Osteocyte (in vitro differentiated cells): ENCODE data around the gene ALDH7A1. TPM values are rescaled to one million over a fixed set of nuclear protein-coding genes. Genes with fewer than 3 reads are reported as not detected.
A peak's percentile ranks its signal among the peaks of the same experiment; 100 is the strongest.

Experiments used
- DNase-seq: peaks from one replicate; pipeline ENCODE4 v3.0.0; 2021; ENCODE audit warnings: mixed read lengths; ENCODE audit not compliant: unreplicated experiment; ENCODE audit errors: extremely low spot score
- H3K27ac Mint-ChIP-seq: one replicate; pipeline ENCODE4 v1.8.0; 2021; ENCODE audit warnings: mild to moderate bottlenecking, mixed read lengths; ENCODE audit not compliant: unreplicated experiment
- H3K27me3 Mint-ChIP-seq: one replicate; pipeline ENCODE4 v1.8.0; 2021; ENCODE audit warnings: mixed read lengths; ENCODE audit not compliant: unreplicated experiment
- H3K36me3 Mint-ChIP-seq: one replicate; pipeline ENCODE4 v1.8.0; 2021; ENCODE audit warnings: mixed read lengths; ENCODE audit not compliant: unreplicated experiment
- H3K4me1 Mint-ChIP-seq: one replicate; pipeline ENCODE4 v1.8.0; 2021; ENCODE audit warnings: mixed read lengths; ENCODE audit not compliant: unreplicated experiment
- H3K4me3 Mint-ChIP-seq: one replicate; pipeline ENCODE4 v1.8.0; 2021; ENCODE audit warnings: mild to moderate bottlenecking, moderate library complexity, mixed read lengths; ENCODE audit not compliant: unreplicated experiment
- H3K9me3 Mint-ChIP-seq: one replicate; pipeline ENCODE4 v1.8.0; 2021; ENCODE audit warnings: mixed read lengths; ENCODE audit not compliant: unreplicated experiment
- total RNA-seq: library from RNA; stranded (reverse); gene quantifications from 2 replicates; pipeline ENCODE4 v1.2.1, GENCODE V29; 2021
- TF ChIP-seq, protein P1 (sequence below): fragments of 200-600 bp; sonication (generic); IDR thresholded peaks from 2 replicates; pipeline ENCODE4 v1.5.0; 2021; ENCODE audit warnings: antibody characterized with exemption, mild to moderate bottlenecking, moderate library complexity

The ALDH7A1 gene
- total RNA-seq, 1 donor from 2014 or later: 117 TPM

DNA sequence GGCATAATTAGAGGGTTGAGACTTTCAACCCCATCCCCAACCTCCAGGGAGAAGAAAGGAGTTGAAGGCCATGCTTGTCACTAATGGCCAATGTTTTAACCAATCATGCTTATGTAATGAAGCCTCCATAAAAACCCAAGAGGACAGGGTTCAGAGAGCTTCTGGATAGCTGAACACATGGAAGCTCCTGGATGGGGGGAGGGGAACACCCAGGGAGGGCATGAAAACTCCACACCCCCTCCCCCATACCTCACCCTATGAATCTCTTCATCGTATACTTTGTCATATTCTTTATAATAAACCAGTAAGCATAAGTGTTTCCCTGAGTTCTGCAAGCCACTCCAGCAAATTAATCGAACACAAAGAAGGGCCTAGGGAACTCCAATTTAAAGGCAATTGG is 81.7 kb downstream of the ALDH7A1 start:
- Mint-ChIP-seq H3K4me3 (no peak overlapping the region), H3K9me3 (no peaks in the 10 kb centered on the region), H3K4me1 (peaks cover 63% of the 10 kb centered on the region), H3K27ac (peak overlapping the region; percentile 9), H3K36me3 (no peaks in the 10 kb centered on the region), H3K27me3 (no peaks in the 10 kb centered on the region)
- TF ChIP-seq, protein P1, sequence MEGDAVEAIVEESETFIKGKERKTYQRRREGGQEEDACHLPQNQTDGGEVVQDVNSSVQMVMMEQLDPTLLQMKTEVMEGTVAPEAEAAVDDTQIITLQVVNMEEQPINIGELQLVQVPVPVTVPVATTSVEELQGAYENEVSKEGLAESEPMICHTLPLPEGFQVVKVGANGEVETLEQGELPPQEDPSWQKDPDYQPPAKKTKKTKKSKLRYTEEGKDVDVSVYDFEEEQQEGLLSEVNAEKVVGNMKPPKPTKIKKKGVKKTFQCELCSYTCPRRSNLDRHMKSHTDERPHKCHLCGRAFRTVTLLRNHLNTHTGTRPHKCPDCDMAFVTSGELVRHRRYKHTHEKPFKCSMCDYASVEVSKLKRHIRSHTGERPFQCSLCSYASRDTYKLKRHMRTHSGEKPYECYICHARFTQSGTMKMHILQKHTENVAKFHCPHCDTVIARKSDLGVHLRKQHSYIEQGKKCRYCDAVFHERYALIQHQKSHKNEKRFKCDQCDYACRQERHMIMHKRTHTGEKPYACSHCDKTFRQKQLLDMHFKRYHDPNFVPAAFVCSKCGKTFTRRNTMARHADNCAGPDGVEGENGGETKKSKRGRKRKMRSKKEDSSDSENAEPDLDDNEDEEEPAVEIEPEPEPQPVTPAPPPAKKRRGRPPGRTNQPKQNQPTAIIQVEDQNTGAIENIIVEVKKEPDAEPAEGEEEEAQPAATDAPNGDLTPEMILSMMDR: no peak
- no peak for DNase-seq

DNA sequence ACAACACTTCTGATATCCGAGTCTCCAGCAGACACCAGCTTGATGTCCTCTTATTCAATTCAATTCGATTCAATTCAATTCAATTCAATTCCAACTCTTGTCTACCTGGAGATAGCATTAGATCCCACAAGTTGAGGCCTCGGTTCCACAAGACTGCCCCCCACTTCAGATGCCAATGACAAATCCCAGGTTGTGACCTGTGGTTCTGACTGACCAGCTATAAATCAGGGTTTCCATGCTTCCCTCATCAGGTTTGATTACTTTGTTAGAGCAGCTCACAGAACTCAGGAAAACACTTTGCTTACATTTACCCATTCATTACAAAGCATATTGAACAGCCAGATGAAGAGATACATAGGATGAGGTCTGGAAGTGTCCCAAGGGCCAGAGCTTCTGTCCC is 82.6 kb downstream of the ALDH7A1 start:
- Mint-ChIP-seq H3K4me3 (no peak overlapping the region), H3K9me3 (no peaks in the 10 kb centered on the region), H3K27me3 (no peaks in the 10 kb centered on the region), H3K36me3 (no peaks in the 10 kb centered on the region), H3K27ac (no peak overlapping the region), H3K4me1 (peaks cover 63% of the 10 kb centered on the region)
- TF ChIP-seq, protein P1: no peak
- DNase-seq: peak; percentile 5

DNA sequence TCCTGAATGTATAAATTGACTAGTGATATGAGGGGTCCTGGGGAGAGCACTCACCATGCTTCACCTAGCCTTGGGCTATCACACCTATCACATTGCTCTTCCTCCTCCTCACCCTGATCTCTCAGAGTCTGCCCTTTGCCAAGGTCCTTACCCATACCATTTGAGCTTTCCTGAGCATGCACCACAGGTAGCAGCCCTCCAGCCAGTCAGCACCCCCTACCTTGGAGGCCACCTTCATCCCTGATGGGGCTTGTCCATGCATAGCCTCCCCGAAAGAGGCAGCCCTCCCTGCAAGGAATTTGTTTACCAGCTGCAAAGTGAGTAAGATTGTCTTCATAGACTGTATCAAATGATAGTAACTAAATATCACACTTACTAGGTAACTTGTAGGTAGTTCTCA is 83.1 kb downstream of the ALDH7A1 start:
- TF ChIP-seq, protein P1: no peak
- Mint-ChIP-seq H3K9me3 (no peaks in the 10 kb centered on the region), H3K27me3 (no peaks in the 10 kb centered on the region), H3K27ac (no peak overlapping the region), H3K4me1 (peaks cover 60% of the 10 kb centered on the region), H3K36me3 (no peaks in the 10 kb centered on the region), H3K4me3 (no peak overlapping the region)
- DNase-seq: peak; percentile 71

DNA sequence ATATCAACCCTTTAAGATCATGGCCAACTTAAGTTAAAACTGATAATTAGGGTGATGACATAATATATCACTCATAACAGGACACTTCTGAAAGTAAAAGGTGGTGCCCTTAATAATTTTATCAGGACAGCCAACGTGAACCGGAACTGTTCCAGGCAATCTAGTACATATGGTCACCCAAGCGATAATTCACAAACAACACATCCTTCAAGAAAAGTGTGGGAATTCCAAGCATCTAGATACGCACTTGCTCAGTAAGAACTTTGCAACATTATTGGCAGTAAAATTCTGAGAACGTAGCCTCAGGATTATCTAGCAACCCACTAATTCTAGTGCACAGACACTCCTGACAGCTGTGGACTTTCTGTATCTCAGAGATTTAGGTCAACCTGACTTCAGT is 85.7 kb downstream of the ALDH7A1 start:
- H3K4me1 Mint-ChIP-seq: peaks cover 39% of the 10 kb centered on the region
- TF ChIP-seq, protein P1: no peak
- no peaks in the 10 kb centered on the region for H3K36me3 Mint-ChIP-seq
- DNase-seq: no peak
- H3K27me3 Mint-ChIP-seq: no peaks in the 10 kb centered on the region
- no peaks in the 10 kb centered on the region for H3K9me3 Mint-ChIP-seq
- peak overlapping the region; percentile 83 for H3K27ac Mint-ChIP-seq
- H3K4me3 Mint-ChIP-seq: no peak overlapping the region

DNA sequence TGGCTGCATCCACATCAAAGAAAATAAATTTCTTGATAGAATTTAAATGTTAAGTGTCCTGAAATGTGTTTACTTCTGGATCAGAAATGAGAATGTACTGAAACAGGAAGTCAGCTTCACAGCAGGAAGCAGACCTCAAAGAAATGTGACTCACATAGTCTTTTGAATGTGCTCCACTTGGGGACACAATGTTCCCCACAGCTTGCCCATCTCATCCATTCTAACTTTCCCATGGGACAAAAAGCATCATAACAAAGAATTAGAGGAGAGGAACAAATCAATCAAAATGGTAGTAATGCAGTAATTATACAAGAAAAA is 86.1 kb downstream of the ALDH7A1 start:
- peak overlapping the region; percentile 83 for H3K27ac Mint-ChIP-seq
- DNase-seq: peak; percentile 30
- H3K4me3 Mint-ChIP-seq: no peak overlapping the region
- H3K27me3 Mint-ChIP-seq: no peaks in the 10 kb centered on the region
- peaks cover 40% of the 10 kb centered on the region for H3K4me1 Mint-ChIP-seq
- H3K9me3 Mint-ChIP-seq: no peaks in the 10 kb centered on the region
- H3K36me3 Mint-ChIP-seq: no peaks in the 10 kb centered on the region
- TF ChIP-seq, protein P1: no peak
